H7 (cell line): ENCODE measurements around the gene FBXL16. TPM values are rescaled to one million over a fixed set of nuclear protein-coding genes. Genes with fewer than 3 reads are reported as not detected.

Experiments used
- DNase-seq: peaks from one replicate; pipeline ENCODE4 v3.0.0; 2012
- H3K27me3 ChIP-seq: 2 replicates; pipeline ENCODE4 v1.6.0; 2011; ENCODE audit warnings: mild to moderate bottlenecking, low read length; ENCODE audit not compliant: control insufficient read depth, insufficient read depth
- H3K36me3 ChIP-seq: replicated peaks from 2 replicates; pipeline ENCODE4 v1.5.1; 2011; ENCODE audit warnings: low read length; ENCODE audit not compliant: control insufficient read depth, insufficient read depth
- H3K4me3 ChIP-seq: 2 replicates; pipeline ENCODE4 v1.5.1; 2011; ENCODE audit warnings: low read depth, mild to moderate bottlenecking, control low read depth, low read length, moderate library complexity; ENCODE audit not compliant: insufficient read depth
- total RNA-seq: library from RNA; depleted of rRNA; stranded (reverse); fragments of >200 nt; shearing (Covaris generic); gene quantifications from 2 replicates; pipeline ENCODE4 v1.2.3, GENCODE V29; 2014

FBXL16 gene
- total RNA-seq, 1 experiment from 2014 or later = 2.8 TPM

DNA sequence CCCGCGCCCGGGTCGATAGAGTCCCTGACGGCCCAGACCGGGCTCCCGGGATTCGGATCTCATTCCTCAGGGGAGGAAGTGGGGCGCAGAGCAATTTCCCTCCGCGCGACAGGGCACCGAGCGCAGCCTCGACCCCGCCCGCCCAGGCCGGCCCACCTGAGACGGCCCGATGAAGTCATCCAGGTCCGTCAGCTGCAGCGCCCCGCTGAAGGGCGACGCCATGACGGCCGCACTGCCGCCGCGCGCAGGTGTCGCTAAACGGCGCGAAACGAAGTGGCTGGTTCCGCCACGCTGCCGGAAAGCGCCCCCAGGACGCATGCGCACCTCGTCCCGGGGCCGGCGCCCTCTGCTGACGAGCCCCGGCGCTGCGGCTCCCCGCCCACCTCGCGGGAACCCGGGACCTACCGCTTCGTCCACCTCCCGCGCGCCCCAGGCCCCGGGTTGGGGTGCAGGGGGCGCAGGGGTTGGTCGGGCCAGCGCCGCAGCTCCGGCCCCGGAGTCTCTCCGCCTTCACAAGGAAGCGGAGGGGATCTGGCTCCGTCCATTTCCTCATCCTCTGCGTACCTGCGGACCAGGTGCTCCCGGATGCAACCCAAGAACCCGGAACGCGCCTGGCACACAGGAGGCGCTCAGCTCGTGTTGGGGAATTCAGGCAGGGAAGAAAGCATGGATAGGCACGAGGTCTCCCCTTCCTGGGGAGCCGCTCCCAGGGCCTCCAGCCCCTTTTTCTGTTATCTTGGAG lies 35.3 kb upstream of the FBXL16 start, which contains the start of gene CIAO3:
CIAO3 (minus strand) TSS at position 234 of the 742 bp plus-strand sequence; CDS start at position 222, 12 bp downstream.
- Histone ChIP-seq H3K36me3 (peaks cover 2% of the 10 kb centered on the region), H3K27me3 (no peaks in the 10 kb centered on the region), H3K4me3 (peak within 1 kb of the TSS; percentile 81)
- peak; percentile 100 for DNase-seq

DNA sequence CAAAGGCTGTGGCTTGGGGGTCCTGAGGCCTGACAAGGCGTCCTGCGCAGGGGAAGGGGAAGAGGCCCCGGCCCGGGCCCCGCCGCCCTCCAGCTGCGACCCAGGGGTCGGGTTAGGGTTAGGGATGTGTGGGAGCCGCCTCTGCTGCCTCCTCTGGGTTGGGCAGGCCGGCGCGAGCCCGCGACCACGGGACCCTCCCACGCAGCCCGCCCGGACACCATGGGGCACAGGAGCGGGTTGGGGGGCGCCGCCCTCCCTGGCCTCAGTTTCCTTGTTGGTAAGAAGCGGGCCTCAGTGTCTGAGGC lies 34.8 kb upstream of the FBXL16 start:
- Histone ChIP-seq H3K4me3 (peak overlapping the region; percentile 81), H3K27me3 (no peaks in the 10 kb centered on the region), H3K36me3 (peaks cover 3% of the 10 kb centered on the region)
- peak; percentile 87 for DNase-seq

DNA sequence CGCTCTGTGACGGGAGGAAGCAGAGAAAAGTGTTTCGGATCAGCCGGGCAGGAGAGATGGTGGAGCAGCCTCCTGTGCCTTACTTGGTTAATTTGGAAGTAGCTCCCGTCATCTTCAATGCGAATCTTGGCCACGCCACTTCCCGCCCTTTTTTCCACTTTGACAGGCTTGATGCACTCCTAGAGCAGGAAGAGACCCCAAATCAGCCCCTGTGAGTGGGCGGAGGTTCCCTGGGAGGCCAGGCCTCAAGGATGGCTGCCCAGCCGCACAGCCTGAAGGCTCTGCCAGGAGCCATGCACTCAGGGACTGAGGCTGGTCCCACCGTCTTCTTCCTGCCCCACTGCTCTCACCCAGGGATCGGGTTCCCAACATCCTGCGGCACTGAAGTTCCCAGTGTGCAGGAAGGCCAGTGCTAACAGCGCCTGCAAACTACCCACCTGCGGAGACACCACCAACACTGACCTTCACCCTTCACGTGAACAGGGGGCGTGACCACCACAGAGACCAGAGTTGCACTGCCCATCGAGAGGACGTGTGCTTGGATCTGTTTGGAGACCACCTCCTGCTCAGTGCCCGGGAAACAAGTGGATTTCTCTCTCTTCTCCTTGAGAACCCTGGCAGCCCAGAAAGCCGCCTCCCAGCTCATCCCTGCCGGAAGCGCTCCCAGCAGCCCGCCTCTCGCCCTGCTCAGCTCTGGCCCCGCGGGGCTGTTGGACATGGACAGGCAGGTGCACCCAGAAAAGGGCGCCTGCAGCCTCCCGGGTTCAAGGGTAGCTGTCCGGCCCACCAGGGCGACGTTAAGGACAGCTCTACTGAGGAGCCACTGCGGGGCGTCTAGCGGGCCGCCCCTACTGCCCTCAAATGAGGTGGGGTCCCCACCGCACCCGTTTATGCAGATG lies 34.2 kb upstream of the FBXL16 start:
- Histone ChIP-seq H3K27me3 (no peaks in the 10 kb centered on the region), H3K4me3 (peak overlapping the region; percentile 81), H3K36me3 (peaks cover 3% of the 10 kb centered on the region)
- DNase-seq = no peak

DNA sequence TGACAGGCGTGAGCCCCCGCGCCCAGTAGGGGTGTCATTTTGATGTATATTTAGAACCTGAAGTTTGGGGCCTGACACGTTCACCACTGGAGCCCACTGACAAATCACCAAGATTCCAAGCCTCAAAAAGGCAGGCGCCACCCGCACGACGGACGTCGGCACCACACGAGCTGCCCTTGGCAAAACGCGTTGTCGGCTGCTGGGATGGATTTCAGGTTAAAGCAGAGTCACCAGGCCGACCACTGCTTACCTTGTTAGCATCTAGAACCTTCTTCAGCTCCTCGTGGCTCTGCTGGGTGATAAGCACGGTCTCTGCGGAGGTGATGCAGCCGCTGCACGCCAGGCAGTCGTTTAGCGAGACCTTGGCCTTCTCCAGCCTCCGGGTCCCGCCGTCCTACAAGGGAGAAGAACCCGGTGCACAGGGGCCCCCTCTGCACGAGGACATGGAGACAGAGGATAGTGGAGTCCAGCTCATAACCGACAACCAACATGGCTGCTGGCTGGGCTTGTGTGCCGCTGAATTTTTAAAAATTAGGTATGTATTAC lies 31.4 kb upstream of the FBXL16 start:
- no peak for DNase-seq
- Histone ChIP-seq H3K4me3 (no peak overlapping the region), H3K36me3 (peaks cover 7% of the 10 kb centered on the region), H3K27me3 (no peaks in the 10 kb centered on the region)

DNA sequence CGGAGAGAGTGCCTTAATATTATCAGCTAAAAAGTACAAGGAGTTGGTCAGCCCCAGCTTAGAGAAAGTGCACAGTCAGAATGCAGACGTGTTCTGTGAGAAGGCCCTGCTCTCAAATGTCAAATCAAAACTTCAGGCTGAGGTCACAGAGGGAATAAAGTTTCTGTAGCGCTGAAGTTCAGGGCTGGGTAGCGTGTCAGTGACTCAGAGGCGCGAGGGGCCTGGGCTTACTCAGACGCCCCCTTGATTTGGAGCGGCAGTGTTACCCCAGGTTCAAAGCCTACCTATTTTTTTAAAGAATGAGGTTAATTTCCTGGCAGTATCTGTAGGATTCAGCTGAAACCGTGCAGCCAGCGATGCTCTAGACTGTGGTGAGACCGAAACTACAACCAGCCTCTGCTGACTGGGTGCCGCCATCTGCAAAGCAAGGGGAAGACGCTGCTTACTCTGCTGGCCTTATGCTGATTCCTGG lies 30.4 kb upstream of the FBXL16 start:
- peaks cover 8% of the 10 kb centered on the region for H3K36me3 ChIP-seq
- H3K4me3 ChIP-seq = no peak overlapping the region
- DNase-seq = peak; percentile 11

DNA sequence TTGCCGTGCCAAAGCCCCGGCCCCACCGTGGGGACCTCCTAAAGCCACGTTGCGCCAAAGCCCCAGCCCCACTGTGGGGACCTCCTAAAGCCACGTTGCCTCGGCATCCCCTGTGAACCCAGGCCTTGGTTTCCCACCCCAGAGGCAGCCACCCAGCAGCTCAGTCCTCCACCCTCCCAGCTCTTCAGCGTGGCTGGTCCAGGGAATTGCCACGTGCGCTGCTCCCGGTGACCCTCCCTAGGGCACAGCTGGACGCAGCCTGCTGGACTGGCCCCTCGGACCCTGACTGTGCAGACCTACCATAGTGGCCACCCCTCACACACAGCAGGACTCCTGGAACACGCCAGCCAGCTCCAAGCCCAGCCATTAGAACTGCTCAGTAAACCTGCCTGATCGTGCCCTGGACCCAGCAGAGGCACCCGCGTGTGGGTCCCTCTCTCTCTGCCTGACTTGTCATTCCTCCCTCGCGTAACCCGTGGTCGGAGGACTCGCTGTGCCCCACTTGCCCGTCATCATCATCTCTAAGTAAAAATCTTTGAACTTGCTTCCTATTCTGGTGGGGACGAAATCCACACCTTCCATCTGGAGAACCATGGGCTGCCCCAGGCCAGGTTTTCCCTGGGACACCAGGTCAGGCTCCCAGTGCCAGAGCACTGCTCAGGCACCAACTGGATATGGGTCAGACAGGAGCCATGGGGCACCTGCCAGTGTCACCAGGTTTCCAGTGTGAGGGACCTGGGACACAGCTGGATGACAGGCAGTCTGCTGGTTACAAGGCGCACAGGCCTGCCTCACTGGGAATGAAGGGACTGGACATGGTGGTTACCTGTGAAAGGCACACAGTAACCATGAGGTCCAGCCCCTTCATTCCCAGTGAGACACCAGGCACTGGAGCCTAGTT lies 29.6 kb upstream of the FBXL16 start:
- H3K4me3 ChIP-seq = no peak overlapping the region
- no peaks in the 10 kb centered on the region for H3K27me3 ChIP-seq
- H3K36me3 ChIP-seq = peaks cover 8% of the 10 kb centered on the region
- DNase-seq = peak; percentile 43

More for the DNA sequence above, 30.4 kb upstream of the FBXL16 start:
- no peaks in the 10 kb centered on the region for H3K27me3 ChIP-seq

DNA sequence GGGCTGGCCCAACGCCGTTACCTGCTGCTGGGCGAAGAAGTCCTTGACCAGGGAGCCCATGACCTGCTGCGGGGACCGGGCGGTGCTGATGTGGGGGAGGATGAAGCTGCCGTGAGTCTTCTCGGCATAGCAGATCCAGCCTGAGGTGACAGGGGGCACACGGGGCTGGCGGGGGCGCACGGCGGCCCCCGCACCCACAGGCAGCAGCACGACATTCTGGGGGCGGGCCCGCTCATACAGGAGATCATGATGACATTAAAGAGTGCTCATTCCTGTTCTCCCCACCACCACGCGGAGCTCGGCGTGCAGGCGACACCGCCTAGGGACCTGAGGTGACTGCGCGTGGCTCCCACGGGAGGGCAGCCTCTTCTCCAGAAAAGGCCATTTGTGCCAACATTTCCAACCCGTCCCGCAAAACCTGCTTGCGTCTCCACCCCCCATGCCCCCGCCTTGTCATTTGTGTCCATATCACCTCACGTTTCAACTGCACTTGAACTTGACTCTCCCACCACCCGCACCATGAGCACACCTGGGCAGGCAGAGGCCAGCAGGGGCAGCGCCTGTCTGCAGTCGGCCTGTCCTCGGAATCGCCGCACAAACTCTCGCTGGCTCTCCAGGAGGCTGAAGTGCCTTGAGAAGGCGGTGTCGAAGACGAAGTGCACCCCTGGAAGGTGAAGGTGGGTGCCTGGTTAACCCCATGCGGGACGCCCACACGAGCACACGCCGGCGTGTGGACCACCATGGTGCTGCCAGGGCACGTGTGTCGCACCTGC lies 28.8 kb upstream of the FBXL16 start:
- DNase-seq = peak; percentile 48
- H3K36me3 ChIP-seq = peaks cover 8% of the 10 kb centered on the region
- no peak overlapping the region for H3K4me3 ChIP-seq
- 0 out of 2 replicates have a peak, but pooled peaks cover 2% of the 10 kb centered on the region for H3K27me3 ChIP-seq

DNA sequence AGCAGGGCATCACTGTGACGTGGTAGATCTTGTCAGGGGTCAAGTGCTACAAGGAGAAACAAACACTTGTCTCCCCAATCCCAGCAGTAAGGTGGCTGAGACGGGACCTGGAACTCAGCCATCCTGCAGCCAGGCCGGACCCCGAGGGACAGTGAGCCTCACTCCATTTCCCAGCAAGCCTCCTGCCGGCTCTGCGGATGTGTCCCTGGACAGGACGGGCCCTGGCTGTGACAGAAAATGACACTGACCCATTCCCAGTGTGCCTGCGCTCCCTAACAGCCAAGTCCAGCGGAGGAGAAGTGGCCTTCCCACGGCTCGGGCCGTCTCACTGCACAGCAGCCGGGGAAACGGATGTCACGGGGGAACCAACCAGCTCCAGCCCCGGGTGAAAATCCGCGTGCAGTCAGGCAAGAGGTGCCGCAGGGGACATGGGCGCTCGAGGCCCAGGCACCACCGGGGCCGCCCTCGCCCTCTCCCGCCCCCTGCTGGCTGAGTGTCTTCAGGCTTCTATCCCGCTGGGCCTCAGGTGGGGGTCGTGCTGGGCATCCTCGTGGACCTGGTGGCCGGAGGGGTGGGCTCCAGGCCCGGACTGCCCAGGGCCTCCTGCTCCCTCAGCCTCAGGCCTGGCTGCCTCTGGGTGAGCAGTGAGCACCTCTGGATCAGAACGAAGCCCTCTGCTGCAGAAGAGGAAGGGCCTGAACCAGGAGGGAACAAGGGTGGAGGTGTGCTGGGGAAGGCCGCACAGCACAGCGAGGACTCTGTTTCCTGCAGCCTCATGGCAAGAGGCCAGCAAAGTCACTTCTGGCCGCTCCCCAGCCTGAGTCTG lies 28.0 kb upstream of the FBXL16 start:
- no peak overlapping the region for H3K4me3 ChIP-seq
- peaks cover 2% of the 10 kb centered on the region; the same call in 1 of the 2 replicates for H3K27me3 ChIP-seq
- peak; percentile 92 for DNase-seq
- peaks cover 8% of the 10 kb centered on the region for H3K36me3 ChIP-seq

DNA sequence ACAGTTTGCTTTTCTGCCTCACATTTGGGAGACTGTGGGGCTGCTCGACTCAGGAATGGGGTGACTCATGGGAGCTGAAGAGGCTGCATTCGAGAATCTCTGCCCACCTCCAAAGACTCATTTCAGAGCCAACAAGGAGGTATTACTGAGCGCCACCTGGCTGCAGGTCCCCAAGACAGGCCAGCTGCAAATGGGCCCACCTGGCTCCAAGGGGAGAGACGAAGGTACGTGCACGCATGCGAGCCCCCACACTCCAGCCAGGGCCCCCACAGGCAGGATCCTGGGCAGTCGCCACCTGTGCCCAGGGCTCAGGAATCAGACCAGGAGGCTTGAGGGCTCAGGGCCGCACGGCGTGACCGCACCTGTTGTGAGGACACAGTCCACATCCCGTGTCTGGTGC lies 27.3 kb upstream of the FBXL16 start:
- Histone ChIP-seq H3K4me3 (no peak overlapping the region), H3K36me3 (peaks cover 8% of the 10 kb centered on the region), H3K27me3 (peaks cover 4% of the 10 kb centered on the region; the same call in 1 of the 2 replicates)
- peak; percentile 78 for DNase-seq

DNA sequence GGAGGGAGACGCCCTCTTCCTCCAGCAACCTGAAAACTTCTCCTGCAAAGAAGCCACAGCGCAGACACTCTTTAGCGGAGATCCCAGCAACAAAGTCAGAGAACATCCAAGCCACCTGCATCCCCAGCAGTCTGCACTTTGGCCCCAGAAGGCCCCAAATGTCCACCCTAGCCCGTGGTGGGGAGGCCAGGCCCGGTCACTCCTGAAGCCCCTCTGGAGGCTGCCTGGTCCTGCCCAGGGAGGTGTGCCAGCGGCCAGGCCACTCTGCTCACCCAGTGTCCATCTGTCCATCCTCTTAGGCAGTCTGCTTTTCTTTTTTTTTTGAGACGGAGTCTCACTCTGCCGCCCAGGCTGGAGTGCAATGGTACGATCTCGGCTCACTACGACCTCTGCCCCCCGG lies 26.7 kb upstream of the FBXL16 start:
- Histone ChIP-seq H3K4me3 (no peak overlapping the region), H3K27me3 (peaks cover 9% of the 10 kb centered on the region), H3K36me3 (peaks cover 8% of the 10 kb centered on the region)
- peak; percentile 32 for DNase-seq

DNA sequence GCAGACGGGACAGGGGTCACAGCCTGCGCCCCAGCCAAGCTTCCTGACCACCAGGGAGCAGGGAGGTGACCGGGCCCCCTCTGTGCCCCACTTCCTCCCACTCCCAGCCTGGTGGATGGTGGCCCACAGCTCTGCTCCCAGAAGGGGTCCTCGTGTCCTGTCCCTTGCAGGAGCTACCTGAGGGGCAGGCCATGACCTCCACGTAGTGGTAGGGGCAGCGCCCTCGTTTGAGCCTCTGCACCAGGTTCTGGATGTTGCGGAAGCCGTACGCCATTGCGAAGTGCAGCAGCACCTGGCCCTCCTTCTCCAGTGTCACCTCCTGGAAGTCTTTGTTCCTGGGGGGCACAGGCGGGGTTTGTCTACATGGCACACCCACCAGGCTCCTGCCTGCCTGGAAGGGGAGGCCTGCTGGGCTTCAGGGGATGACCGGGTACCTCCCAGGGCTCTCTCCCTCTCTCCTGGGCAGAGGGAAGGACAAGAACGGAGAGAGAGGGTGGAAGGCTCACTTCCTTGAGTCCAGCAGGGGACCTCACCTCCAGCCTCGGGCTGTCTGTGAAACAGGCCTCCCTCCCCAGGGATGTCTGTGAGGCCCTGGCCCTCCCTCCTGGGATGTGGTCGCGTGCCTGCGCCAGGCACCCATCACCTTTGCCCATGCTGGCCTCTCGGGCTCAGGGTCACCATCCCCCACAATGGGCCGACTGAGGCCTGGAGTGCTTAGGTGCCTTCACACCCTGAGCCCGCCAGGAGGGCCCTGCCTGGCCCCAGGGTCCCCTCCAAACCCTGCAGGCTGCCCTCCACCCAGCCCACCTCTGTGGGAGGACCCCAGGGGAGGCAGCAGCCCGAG lies 25.3 kb upstream of the FBXL16 start:
- H3K27me3 ChIP-seq = peaks cover 18% of the 10 kb centered on the region
- peaks cover 5% of the 10 kb centered on the region for H3K36me3 ChIP-seq
- H3K4me3 ChIP-seq = no peak overlapping the region
- no peak for DNase-seq
